Fibroblast of the aortic adventitia (primary cell): ENCODE results near the gene KLHL29. TPM values are rescaled to one million over a fixed set of nuclear protein-coding genes. Genes with fewer than 3 reads are reported as not detected.
A peak's percentile ranks its signal among the peaks of the same experiment; 100 is the strongest.

ENCODE experiments used
- DNase-seq: peaks from one replicate; pipeline ENCODE4 v3.0.0-alpha.2; 2010; ENCODE audit warnings: low read depth
- H3K4me3 ChIP-seq: 2 replicates; pipeline ENCODE4 v1.5.1; 2011; ENCODE audit warnings: low read depth, mild to moderate bottlenecking, control low read depth, low read length, moderate library complexity
- total RNA-seq: library from RNA; depleted of rRNA; stranded (reverse); fragments of >200 nt; gene quantifications from 2 replicates; pipeline ENCODE4 v1.2.3, GENCODE V29; 2012; ENCODE audit warnings: low replicate concordance
- TF ChIP-seq, protein P1 (sequence below): IDR thresholded peaks from 2 replicates; pipeline ENCODE4 v1.5.1; 2011; ENCODE audit warnings: mild to moderate bottlenecking, low read length, control low read depth, inconsistent platforms; ENCODE audit not compliant: insufficient read depth

The KLHL29 gene
- total RNA-seq, 1 donor: 4.7 TPM

DNA sequence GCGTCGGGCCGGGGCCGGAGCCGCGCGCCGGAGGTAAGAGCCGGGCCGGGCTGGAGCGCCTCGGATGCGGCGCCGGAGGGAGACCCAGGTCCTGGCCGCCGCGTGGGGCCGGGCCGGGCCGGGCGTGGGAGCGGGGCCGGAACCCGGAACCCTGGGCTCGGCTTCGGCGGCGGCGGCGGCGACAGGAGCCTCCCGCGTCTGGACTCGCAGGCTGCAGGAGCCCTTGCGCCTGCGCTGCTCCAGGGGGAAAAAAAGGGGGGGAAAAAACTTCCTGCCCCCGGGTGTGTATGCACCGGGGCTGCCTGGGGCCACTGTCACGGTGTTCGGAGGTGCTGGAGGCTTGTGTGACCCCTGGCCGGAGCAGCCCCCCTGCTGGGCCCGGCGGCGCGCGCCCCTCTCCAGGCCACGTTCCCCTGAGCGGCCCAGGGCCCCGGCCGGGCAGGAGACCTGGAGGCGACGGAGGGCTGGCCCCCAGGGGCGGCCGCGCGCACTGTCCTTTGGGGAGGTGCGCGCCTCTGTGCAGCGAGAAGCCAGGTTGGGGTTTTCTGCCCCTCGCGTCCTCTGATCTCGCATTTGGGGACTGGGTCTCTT, 864 bp downstream of the KLHL29 start:
- no peak for DNase-seq
- peak overlapping the region; percentile 80 for H3K4me3 ChIP-seq
- TF ChIP-seq, protein P1, sequence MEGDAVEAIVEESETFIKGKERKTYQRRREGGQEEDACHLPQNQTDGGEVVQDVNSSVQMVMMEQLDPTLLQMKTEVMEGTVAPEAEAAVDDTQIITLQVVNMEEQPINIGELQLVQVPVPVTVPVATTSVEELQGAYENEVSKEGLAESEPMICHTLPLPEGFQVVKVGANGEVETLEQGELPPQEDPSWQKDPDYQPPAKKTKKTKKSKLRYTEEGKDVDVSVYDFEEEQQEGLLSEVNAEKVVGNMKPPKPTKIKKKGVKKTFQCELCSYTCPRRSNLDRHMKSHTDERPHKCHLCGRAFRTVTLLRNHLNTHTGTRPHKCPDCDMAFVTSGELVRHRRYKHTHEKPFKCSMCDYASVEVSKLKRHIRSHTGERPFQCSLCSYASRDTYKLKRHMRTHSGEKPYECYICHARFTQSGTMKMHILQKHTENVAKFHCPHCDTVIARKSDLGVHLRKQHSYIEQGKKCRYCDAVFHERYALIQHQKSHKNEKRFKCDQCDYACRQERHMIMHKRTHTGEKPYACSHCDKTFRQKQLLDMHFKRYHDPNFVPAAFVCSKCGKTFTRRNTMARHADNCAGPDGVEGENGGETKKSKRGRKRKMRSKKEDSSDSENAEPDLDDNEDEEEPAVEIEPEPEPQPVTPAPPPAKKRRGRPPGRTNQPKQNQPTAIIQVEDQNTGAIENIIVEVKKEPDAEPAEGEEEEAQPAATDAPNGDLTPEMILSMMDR: no peak

DNA sequence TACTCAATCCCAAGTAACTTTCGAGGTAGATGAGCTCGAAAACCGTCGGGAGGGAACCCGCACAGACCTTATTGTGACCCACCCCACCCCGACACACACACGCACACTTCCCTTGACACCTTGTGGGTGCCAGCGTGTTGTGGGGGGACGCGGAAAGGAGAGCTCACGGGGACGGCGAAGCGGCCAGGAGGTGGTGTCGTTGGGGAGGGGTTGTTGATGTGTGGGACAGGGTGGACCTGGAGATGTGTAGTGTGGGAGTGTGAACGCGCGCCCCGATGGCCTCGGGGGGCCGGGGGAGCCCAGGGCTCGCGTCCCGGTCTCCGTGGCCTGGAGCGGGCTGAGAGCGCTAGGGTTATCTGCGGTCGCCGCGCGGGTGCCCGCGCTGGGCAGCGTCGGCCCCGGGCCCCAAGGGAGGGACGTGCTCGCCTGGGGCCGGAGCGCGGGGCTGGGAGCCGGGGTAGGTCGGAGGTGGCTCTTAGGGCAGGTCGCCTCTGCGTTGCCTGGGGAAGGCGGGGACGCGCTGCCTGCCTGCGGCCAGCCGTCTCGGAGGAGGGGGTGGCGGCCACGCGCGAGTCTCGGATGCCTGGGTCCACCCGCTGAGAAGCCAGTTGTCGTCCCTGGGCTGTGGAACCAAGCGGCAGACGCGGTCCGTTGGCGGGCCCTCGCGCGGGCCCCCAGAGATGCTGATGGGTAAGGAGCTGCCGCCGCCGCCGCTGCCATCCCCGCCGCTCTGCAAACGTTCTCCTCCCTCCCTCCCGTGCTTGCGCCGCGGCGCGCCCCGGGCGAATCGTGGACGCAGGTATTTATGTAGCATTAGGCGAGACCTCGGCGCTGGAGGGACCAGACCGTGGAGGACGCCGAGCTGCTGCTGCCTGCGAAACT, 1.6 kb downstream of the KLHL29 start:
- peak overlapping the region; percentile 80 for H3K4me3 ChIP-seq
- DNase-seq: no peak
- TF ChIP-seq, protein P1: peak; percentile 14

DNA sequence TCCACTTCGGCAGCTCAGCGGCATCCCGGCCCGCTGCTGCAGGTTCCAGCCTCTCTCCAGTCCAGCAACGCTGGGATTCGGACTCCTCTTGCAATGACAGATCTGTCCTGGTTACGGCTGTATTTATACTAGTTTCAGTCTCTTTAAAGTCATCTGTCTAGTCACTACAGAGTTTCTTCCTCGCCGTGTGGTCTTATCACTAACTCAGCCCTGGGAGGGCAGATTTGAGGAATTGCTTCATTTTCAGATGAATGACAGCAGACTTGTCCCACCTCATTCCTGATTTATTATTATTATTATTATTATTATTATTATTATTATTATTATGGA, 2.2 kb downstream of the KLHL29 start:
- peak; percentile 32 for DNase-seq
- TF ChIP-seq, protein P1: no peak
- H3K4me3 ChIP-seq: peak overlapping the region; percentile 80

DNA sequence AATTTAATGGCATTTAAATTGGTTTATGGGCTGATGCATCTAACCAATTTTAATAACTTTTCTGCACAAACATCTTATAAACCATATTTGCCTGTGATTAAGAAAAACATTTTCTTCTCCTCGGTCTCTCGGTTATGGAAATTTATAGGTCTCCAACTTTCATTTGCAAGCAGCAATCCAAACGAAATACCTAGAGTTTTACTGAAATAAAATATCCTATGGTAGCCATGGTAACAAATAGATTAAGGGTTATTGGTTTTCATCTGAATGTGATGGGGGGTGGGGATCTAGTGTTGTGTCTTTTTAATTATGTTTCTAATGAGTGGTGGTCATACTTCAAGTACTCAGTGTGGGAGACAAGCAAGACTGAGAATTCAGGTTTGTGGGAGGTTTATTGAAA, 2.9 kb downstream of the KLHL29 start:
- no peak overlapping the region for H3K4me3 ChIP-seq
- TF ChIP-seq, protein P1: no peak
- no peak for DNase-seq

DNA sequence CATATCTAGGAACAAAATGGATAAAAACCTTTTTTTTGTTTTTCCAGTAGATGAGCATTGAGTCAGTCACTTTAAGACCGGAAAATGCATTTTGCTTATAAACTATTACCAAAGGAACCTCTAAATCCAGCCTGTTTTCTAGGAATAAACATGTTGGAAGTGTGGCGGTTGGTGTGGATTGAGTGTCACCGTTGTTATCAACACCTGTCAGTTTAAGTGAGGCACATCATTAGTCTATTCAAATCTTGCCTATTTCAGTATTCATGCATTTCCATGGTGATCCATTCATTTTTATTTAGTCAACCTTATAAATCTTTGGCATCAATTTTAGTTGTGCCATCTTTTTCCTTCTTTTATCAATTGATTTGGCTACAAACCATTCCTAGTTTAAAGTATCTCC, 3.3 kb downstream of the KLHL29 start:
- no peak for DNase-seq
- H3K4me3 ChIP-seq: no peak overlapping the region
- TF ChIP-seq, protein P1: no peak

DNA sequence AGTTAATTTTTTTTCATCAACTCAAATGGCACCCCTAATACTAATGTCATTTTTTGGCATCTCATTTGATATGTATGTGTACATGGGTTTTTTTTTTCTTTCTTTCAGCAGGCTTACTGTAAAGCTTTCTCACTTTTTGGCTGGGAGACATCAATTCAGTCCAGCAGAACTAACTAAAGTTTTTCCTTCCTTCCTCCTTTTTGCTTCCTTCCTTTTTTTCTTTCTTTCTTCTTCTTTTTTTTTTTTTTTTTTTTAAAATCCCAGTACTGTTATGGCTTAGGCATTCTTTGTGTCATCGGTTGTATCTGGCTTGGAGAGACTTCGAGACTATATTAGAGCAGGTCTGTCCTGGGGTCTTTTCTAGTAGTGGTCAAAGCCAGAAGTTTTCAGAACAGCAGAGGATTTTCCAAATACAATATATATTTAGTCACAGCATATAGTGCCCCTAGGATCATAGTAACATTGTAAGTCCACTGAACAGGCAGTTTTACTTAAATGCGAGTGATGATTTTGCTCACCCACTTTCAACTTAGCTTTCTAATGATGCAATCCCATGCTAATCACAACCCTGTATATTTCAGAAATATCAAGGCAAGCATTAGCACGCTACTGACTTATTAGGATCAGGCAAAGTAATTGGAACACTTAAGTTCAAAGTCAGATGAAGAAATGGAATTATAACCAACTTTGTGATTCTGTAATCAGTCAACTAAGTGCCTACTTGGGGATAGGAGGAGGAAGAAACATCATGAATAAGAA, 4.0 kb downstream of the KLHL29 start:
- no peak overlapping the region for H3K4me3 ChIP-seq
- peak; percentile 36 for DNase-seq
- TF ChIP-seq, protein P1: no peak
